SK-N-SH (cell line): ENCODE measurements around the gene MBIP. TPM values are rescaled to one million over a fixed set of nuclear protein-coding genes. Genes with fewer than 3 reads are reported as not detected.

Experiments
- CTCF ChIA-PET: fragments of 300-600, 350-600 bp; formaldehyde crosslinking; extraction: SDS; loops from one replicate; lab custom pipeline; 2021; lab: Yijun Ruan, JAX
- POLR2A ChIA-PET: fragments of 350-600 bp; sonication (Branson Sonifier 250); formaldehyde crosslinking; extraction: SDS; loops from one replicate; lab custom pipeline; 2020; ENCODE audit warnings: antibody characterized with exemption, inconsistent platforms; lab: Yijun Ruan, JAX
- DNase-seq: peaks from one replicate; pipeline ENCODE4 v3.0.0; 2012
- H2AFZ ChIP-seq: fragments of 200-600 bp; sonication (generic); 2 replicates; pipeline ENCODE4 v1.8.1; 2016; ENCODE audit warnings: antibody characterized with exemption, mild to moderate bottlenecking, low read depth
- H3F3A ChIP-seq: fragments of 200-600 bp; sonication (generic); replicated peaks from 2 replicates; pipeline ENCODE3; 2016; ENCODE audit warnings: antibody characterized with exemption, mild to moderate bottlenecking; ENCODE audit not compliant: insufficient read depth
- H3K27ac ChIP-seq, 2 experiments: fragments of 200-500 bp in 1 of 2; fragments of 200-600 bp in 1 of 2; sonication (Bioruptor generic) in 1 of 2; sonication (generic), shearing (Covaris generic) in 1 of 2; 2 replicates each; pipeline versions ENCODE4 v1.5.1 to v1.6.1; 2014 to 2016; ENCODE audit warnings: low read depth in 2 of 2, inconsistent platforms in 1 of 2, low read length in 1 of 2, mild to moderate bottlenecking in 1 of 2, mixed read lengths in 1 of 2
- H3K27me3 ChIP-seq: fragments of 200-600 bp; sonication (generic), shearing (Covaris generic); 2 replicates; pipeline ENCODE4 v1.6.1; 2016; ENCODE audit warnings: mixed run types; ENCODE audit not compliant: insufficient read depth
- H3K36me3 ChIP-seq, 2 experiments: fragments of 200-500 bp in 1 of 2; fragments of 200-600 bp in 1 of 2; sonication (Bioruptor generic) in 1 of 2; sonication (generic) in 1 of 2; replicated peaks in 1 of 2; 2 replicates each; pipeline versions ENCODE3 to v1.5.1; 2014 to 2016; ENCODE audit warnings: low read length in 1 of 2, mild to moderate bottlenecking in 1 of 2; ENCODE audit not compliant: insufficient read depth in 2 of 2, control insufficient read depth in 1 of 2
- H3K4me1 ChIP-seq, 2 experiments: fragments of 200-500 bp in 1 of 2; fragments of 200-600 bp in 1 of 2; sonication (Bioruptor generic) in 1 of 2; sonication (generic), shearing (Covaris generic) in 1 of 2; 2 replicates each; pipeline versions ENCODE4 v1.5.1 to v1.6.1; 2014 to 2016; ENCODE audit warnings: low read depth in 1 of 2, low read length in 1 of 2, mixed run types in 1 of 2; ENCODE audit not compliant: insufficient read depth in 2 of 2, control insufficient read depth in 1 of 2
- H3K4me2 ChIP-seq: fragments of 200-600 bp; sonication (generic), shearing (Covaris generic); 2 replicates; pipeline ENCODE4 v1.6.1; 2017; ENCODE audit warnings: mixed run types
- H3K4me3 ChIP-seq, 2 experiments: fragments of 200-500 bp in 1 of 2; fragments of 200-600 bp in 1 of 2; sonication (Bioruptor generic) in 1 of 2; sonication (generic), shearing (Covaris generic) in 1 of 2; 2 replicates each; pipeline versions ENCODE4 v1.5.1 to v1.8.1; 2014 to 2016; ENCODE audit warnings: low read depth in 2 of 2, inconsistent platforms in 1 of 2, low read length in 1 of 2, mild to moderate bottlenecking in 1 of 2, mixed read lengths in 1 of 2, moderate library complexity in 1 of 2
- H3K79me2 ChIP-seq: fragments of 200-600 bp; sonication (generic); 2 replicates; pipeline ENCODE4 v1.8.1; 2017; ENCODE audit warnings: mild to moderate bottlenecking; ENCODE audit not compliant: insufficient read depth
- H3K9ac ChIP-seq: fragments of 200-600 bp; sonication (generic); 2 replicates; pipeline ENCODE4 v1.6.1; 2017; ENCODE audit warnings: mixed run types
- H3K9me2 ChIP-seq: fragments of 200-600 bp; sonication (generic); 2 replicates; pipeline ENCODE4 v1.6.1; 2017; ENCODE audit warnings: mixed run types
- H3K9me3 ChIP-seq: fragments of 200-600 bp; sonication (generic); 2 replicates; pipeline ENCODE4 v1.6.1; 2017; ENCODE audit warnings: mixed run types, mild to moderate bottlenecking, moderate library complexity
- H4K20me1 ChIP-seq: fragments of 200-600 bp; sonication (generic); 2 replicates; pipeline ENCODE4 v1.6.1; 2017; ENCODE audit warnings: mild to moderate bottlenecking, mixed run types; ENCODE audit not compliant: insufficient read depth
- CHD2 ChIP-seq: fragments of 150-350 bp; IDR thresholded peaks from 2 replicates; pipeline ENCODE4 v1.6.1; 2018; ENCODE audit warnings: low read length; ENCODE audit not compliant: partially characterized antibody
- EZH2phosphoT487 ChIP-seq: fragments of 200-600 bp; sonication (generic); IDR thresholded peaks from 2 replicates; pipeline ENCODE4 v1.6.1; 2017; ENCODE audit warnings: low read depth, mixed run types, mild to moderate bottlenecking, antibody characterized with exemption, moderate library complexity, borderline replicate concordance
- FOXJ3 ChIP-seq: sonication (generic); formaldehyde crosslinking; IDR thresholded peaks from 2 replicates; pipeline ENCODE4 v1.5.1; 2020; ENCODE audit warnings: mild to moderate bottlenecking, missing genetic modification reagents
- FOXM1 ChIP-seq: IDR thresholded peaks from 2 replicates; pipeline ENCODE4 v1.4.0; 2012; ENCODE audit warnings: low read depth, mild to moderate bottlenecking
- JUND ChIP-seq: IDR thresholded peaks from 2 replicates; pipeline ENCODE4 v1.4.0; 2012
- MAX ChIP-seq: IDR thresholded peaks from 2 replicates; pipeline ENCODE4 v1.4.0; 2012; ENCODE audit warnings: low read depth
- RAD21 ChIP-seq: IDR thresholded peaks from 2 replicates; pipeline ENCODE4 v1.6.1; 2012; ENCODE audit warnings: mild to moderate bottlenecking, low read length
- RCOR1 ChIP-seq: fragments of 150-350 bp; IDR thresholded peaks from 2 replicates; pipeline ENCODE4 v1.6.1; 2017; ENCODE audit warnings: antibody characterized with exemption, low read length
- REST ChIP-seq: IDR thresholded peaks from 2 replicates; pipeline ENCODE4 v1.6.1; 2012; ENCODE audit warnings: mild to moderate bottlenecking, low read depth, low read length, moderate library complexity
- SIN3A ChIP-seq: IDR thresholded peaks from 2 replicates; pipeline ENCODE4 v1.6.1; 2012; ENCODE audit warnings: low read depth, mild to moderate bottlenecking, low read length, moderate library complexity, borderline replicate concordance
- SMC3 ChIP-seq: IDR thresholded peaks from 2 replicates; pipeline ENCODE4 v1.6.1; 2012; ENCODE audit warnings: low read depth, low read length, improper control_type of control experiment
- USF1 ChIP-seq: IDR thresholded peaks from 2 replicates; pipeline ENCODE4 v1.4.0; 2012; ENCODE audit warnings: low read depth, borderline replicate concordance
- WGBS: methylation state at CpG from one replicate; pipeline ENCODE4 v1.1.6; 2017; ENCODE audit warnings: low lambda C conversion rate; 5-methylcytosine and 5-hydroxymethylcytosine counted together
- polyA plus RNA-seq, 3 experiments: library from polyadenylated mRNA; depleted of rRNA; stranded (reverse); fragments of >200 nt; gene quantifications; 2 replicates each; pipeline ENCODE4 v1.2.3, GENCODE V29; 2012
- TF ChIP-seq, protein P1 (sequence below): fragments of 200-600 bp; sonication (generic); IDR thresholded peaks from 2 replicates; pipeline ENCODE4 v1.6.1; 2017; ENCODE audit warnings: antibody characterized with exemption, mild to moderate bottlenecking, moderate library complexity

MBIP gene
- polyA plus RNA-seq, 1 of the 3 experiments (the other 2 are of a cell fraction) = 11.5 TPM

DNA sequence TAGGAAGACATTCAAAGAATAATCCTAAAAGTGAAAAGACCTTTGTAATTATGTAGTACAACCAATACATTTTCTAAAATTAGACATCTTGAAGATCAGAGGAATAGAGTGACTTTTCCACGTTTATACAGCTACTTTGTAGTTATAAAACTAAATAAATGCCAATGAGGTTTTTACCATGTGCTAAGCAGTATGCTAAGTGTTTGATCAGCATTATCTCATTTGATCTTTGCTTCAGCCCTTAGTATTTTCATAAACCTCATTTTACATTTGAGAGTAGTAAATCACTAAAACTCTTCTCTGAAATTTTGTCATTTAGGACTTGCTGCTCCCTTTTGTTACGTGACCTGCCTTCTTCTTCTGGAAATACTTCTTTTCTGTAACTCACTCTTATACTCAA lies 13.6 kb downstream of the MBIP start (continued):
- no peak for TF ChIP-seq RAD21
- TF ChIP-seq RCOR1 = no peak

DNA sequence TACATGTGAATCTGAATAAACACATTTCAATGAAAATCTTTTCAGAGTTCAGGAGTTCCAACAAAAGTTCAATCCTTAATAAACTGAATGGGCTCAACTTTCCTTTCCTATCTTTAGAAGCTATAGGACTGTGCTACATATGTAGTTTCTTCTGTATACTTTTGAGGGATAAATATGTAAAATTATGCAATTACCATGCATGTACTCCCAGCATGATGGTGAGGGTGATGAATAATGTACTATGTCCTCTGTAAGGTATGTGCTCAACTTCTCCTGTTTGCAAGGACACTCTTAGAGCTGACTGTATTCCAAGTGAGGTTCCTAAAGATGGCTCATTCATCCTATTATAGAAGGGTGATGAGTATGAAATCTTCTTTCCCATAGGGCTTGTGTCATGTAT lies 15.5 kb downstream of the MBIP start:
- Histone ChIP-seq H3K9ac (no peak overlapping the region), H2AFZ (no peak overlapping the region), H3K4me3 (no peak overlapping the region), H3K27ac (no peak overlapping the region), H3F3A (no peaks in the 10 kb centered on the region), H3K4me1 (0 out of 4 replicates have a peak, but pooled peaks cover 0 to 3% of the 10 kb centered on the region in 2 experiments), H3K27me3 (no peaks in the 10 kb centered on the region), H4K20me1 (no peaks in the 10 kb centered on the region), H3K36me3 (peaks cover 69 to 77% of the 10 kb centered on the region in 2 experiments), H3K79me2 (no peaks in the 10 kb centered on the region), H3K4me2 (no peak overlapping the region), H3K9me2 (no peaks in the 10 kb centered on the region), H3K9me3 (no peaks in the 10 kb centered on the region)
- DNase-seq = no peak
- POLR2A ChIA-PET = no interaction called here
- no peak for TF ChIP-seq SIN3A
- TF ChIP-seq SMC3 = no peak
- TF ChIP-seq, protein P1, sequence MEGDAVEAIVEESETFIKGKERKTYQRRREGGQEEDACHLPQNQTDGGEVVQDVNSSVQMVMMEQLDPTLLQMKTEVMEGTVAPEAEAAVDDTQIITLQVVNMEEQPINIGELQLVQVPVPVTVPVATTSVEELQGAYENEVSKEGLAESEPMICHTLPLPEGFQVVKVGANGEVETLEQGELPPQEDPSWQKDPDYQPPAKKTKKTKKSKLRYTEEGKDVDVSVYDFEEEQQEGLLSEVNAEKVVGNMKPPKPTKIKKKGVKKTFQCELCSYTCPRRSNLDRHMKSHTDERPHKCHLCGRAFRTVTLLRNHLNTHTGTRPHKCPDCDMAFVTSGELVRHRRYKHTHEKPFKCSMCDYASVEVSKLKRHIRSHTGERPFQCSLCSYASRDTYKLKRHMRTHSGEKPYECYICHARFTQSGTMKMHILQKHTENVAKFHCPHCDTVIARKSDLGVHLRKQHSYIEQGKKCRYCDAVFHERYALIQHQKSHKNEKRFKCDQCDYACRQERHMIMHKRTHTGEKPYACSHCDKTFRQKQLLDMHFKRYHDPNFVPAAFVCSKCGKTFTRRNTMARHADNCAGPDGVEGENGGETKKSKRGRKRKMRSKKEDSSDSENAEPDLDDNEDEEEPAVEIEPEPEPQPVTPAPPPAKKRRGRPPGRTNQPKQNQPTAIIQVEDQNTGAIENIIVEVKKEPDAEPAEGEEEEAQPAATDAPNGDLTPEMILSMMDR = no peak
- CTCF ChIA-PET = interaction anchor here (0.7 to 1.0 kb wide), 3 partner anchors 9 to 235 kb away, joined by 3 read pairs; no protein-coding TSS in a partner anchor

- POLR2A ChIA-PET = no interaction called here
- WGBS = 74% methylated on average over 4 of the region's 4 CpGs
- TF ChIP-seq RCOR1 (no peak), MAX (no peak), USF1 (no peak), EZH2phosphoT487 (no peak), CHD2 (no peak), FOXM1 (no peak), JUND (no peak), FOXJ3 (CRISPR knock-in tag) (no peak), REST (no peak)
- Histone ChIP-seq H3K9ac (no peak overlapping the region), H3K4me3 (no peak overlapping the region), H3K79me2 (no peaks in the 10 kb centered on the region), H3K36me3 (peaks cover 69 to 77% of the 10 kb centered on the region in 2 experiments), H3K27me3 (no peaks in the 10 kb centered on the region), H3K9me3 (no peaks in the 10 kb centered on the region), H3K4me2 (no peak overlapping the region), H3F3A (no peaks in the 10 kb centered on the region), H3K9me2 (no peaks in the 10 kb centered on the region), H3K27ac (no peak overlapping the region), H3K4me1 (0 out of 4 replicates have a peak, but pooled peaks cover 0 to 3% of the 10 kb centered on the region in 2 experiments), H4K20me1 (no peaks in the 10 kb centered on the region), H2AFZ (no peak overlapping the region)
- CTCF ChIA-PET = interaction anchor here (0.9 to 1.5 kb wide), 2 partner anchors 16 to 234 kb away, joined by 3 read pairs; no protein-coding TSS in a partner anchor
- DNase-seq = no peak
Measured at GRCh38 chr14:36303960-36304359, 16.5 kb downstream of the MBIP start.
